Globus pallidus (tissue), 1 donor: Measurements from ENCODE around the gene AGAP1.
A peak's percentile ranks its signal among the peaks of the same experiment; 100 is the strongest.

ENCODE experiments used
- DNase-seq: peaks from one replicate; pipeline ENCODE4 v3.0.0-alpha.2; 2015; ENCODE audit warnings: low spot score

Gene AGAP1

DNA sequence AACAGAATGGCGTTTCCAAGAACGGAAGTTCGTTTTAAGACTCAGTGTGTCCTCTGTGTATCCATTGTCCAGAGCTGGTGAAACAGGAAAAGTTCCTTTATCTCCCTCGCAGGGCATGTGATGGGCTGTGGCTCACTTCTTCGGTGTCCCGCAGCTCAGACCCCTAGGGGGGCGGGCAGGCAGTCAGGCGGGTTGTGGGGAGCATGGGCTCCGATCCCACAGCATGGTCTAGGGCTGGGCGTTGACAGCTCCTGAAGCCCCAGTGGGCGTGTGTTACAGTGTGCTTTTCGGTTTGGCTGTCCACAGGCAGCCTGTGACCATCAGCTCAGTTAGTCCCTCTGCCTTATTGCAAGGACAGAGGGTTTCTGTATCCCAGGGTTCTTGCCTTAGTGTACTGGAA lies 319.6 kb downstream of the AGAP1 start:
- DNase-seq, result no peak

DNA sequence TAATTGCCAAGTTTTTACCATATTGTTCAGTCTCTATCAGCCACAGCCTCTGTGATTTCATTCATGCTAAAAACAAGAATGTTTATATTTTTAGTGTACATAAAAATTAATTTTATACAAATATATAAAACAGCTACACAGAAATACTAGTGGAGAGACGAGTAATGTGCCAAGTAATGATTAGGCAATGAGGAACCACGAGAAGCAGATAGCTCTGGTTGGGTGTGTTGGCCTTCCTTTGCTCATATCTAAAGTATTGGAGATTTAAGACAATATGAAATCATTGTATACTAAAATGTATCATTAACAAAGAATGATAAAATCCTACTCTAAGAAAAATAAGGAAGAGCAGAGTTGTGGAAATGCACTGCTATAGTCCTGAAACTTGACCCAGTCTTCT lies 326.7 kb downstream of the AGAP1 start:
- no peak for DNase-seq

DNA sequence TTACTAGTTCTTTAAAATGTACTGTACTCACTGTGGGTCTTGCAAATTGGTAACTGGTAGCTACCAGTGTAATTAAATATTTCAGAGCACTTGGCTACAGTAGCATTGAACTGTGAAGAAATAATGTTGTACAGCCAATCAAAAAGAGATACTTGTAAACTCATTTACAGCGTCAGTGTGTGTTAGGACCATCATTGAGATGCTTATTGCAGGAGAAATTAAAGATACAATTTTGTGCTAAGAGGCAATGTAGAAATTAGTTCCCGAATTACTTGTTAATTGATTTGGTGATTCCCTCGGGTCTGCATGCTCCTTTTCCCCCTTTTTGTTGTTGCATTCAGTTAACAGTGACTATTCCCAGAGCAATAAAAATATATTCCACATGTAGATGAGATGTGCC lies 330.5 kb downstream of the AGAP1 start:
- DNase-seq, result no peak

DNA sequence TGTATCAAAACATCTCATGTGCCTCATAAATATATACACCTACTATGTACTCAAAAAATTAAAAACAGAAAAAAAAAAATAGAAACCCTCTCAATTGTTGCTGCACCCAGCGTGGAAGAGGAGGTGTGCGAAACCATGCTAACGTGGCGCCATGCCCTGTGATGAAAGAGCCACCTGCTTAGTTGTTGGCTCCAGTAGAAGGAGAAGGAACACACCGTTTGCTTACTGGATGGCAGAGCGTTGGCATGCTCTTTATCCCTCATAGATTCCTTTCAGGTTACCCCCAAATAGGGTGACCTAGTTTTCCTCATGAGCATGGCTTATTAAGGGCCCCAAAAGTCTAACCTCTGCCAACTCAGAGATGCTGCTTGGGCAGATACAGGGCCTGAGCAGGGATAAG lies 332.1 kb downstream of the AGAP1 start:
- DNase-seq, result no peak

DNA sequence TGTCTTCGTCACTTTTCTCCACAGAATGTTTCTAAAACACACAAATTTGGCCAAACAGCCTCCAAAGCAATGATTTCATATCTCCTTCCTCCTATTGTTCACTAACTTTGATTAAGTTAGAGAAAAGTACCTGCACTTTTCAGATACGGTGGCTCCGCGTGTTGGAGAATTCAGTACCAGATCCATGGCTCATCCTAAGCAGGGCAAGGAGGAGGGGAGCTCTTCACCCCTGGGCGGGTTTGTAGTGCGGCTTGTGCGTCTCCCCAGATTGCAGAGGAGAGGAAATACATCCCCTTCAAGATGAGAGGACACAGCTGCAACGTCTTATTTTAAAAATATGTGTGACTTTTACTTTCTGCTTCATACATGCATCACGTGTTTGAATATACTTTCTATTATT lies 333.0 kb downstream of the AGAP1 start:
- DNase-seq, result no peak

DNA sequence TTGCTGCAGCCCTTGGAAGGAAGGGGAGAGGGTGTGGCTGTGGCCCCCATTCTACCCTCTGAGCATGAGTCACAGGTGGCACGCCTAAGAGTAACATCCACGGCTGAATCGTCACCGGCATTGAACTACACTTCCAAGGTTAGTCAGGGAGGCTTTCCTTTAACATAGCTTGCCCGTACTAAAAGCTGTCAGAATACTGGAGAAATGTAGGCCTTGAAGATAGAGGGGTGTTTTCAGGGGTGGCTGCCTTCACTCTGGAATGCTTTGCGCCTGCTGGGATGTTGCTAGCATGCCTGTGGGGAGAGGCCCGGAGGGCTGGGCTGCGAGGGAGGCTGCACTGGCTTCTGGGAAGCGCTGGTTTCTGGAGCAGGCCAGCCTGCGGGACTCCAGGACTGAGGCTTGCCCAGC lies 333.7 kb downstream of the AGAP1 start:
- DNase-seq, result no peak

DNA sequence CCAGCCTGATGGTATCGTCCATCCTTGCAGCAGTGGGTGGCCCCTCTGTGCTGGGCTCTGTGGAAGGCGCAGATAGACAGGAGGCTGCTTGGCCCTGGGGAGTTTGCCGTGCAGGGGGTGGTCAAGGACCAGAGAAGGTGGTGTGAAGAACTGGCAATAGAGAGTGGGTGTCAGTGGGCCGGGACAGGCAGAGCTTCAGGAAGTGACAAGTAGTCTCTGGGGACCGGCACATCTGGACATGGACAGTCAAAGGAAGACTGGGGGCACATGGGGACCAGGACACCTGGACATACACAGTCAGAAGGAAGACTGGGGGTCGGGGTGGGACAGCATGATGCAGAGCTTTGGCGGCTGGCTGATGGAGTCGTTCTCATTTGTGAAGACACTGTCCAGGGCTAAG lies 335.9 kb downstream of the AGAP1 start:
- no peak for DNase-seq

DNA sequence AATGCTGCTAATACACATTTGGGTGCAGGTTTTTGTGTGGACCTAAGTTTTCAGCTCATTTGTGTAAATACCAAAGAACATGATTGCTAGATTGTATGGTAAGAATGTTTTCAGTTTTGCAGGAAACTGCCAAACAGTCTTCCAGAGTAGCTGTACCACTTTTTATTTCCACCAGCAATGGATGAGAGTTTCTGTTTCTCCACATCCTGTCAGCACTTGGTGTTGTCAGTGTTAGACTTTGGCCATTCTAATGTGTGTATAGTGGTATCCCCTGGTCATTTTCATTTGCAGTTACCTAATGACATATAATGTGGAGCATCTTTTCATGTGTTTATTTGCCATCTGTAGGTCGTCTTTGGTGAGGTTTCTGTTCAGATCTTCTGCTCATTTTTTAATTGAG lies 337.9 kb downstream of the AGAP1 start:
- no peak for DNase-seq

DNA sequence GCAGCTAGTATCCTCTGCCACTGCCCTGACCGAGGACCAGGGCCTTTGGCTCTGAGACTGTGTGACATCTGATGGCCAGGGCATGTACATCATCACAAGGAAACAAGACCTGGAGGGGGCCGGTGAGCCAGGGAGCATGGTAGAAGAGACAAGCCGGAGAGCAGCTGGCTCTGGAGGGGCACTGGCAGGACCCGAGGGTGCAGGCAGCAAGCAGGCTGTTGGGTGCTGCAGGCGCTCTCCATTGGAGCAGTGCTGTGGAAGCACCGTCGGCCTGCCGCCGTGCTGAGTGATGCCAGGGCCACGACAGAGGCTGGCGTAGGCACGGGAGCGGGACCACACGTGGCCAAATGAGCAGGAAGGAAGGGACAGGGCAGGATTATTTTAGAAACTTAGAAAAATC lies 339.1 kb downstream of the AGAP1 start:
- no peak for DNase-seq

DNA sequence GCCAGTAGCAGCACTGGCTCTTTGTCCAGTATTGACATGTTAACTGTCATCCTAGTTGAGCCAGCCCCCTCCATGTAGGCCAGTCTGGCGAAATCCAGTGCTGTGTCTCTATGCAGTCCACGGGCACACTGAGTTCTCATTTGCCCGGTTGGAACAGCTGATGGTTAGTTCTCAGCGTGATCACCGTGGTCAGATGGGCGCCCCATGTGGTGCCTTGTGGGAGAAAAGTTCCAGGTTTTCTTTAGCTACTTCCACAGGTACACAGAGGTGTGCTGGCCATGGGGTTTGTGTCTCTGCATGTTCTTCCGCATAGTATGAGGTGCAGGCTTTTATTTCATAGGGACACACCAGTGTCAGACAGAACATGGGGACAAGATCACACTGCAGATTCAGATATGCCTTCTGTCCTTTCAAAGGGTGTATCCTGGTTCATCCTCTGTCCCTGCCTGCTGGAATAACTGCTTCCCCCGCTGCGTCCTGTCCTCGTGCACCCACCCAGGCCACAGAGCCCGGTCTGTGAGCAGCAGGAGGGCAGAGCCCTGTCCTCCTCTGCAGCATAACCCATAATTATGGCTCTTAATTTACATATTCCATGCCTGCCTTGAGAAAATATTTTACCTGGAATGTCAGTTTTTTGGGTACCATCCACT lies 340.3 kb downstream of the AGAP1 start:
- DNase-seq, result no peak

DNA sequence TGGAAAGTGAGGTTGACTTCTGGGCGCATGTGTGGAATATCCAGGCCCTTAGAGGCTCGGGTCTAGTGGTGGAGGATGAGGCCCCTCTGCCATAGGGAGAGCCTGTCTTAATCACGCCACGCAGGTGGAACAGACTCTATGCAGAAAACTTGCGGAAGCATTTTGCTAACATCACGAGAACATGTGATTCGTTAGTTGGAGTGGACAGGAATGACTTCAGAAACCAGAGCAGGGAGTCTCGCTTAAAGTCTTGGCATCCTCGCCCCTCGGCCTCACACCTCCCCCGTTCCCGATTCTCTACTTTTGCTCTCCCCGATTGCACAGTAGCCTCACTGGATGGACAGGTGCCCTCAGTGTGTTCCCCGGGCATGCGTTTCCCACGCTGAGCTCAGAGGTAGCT lies 340.9 kb downstream of the AGAP1 start:
- no peak for DNase-seq

DNA sequence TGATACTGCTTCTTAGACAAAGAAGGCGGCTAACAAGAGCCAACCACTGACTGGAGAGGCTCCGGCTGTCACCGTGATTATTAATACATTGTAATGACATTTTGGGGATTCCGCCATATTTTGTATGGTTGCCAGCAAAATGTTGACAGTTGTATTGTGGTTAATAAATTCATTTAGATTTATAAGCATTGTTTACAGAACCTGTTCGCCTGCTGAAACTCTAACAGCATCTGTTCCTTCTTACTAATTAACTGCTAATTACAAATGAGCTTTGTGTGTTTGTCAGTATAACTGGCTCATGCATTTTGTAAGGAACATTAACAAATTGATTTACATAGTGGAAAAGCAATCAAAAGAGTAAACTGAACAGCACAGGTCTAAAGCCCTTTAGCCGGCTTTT lies 342.0 kb downstream of the AGAP1 start:
- no peak for DNase-seq

DNA sequence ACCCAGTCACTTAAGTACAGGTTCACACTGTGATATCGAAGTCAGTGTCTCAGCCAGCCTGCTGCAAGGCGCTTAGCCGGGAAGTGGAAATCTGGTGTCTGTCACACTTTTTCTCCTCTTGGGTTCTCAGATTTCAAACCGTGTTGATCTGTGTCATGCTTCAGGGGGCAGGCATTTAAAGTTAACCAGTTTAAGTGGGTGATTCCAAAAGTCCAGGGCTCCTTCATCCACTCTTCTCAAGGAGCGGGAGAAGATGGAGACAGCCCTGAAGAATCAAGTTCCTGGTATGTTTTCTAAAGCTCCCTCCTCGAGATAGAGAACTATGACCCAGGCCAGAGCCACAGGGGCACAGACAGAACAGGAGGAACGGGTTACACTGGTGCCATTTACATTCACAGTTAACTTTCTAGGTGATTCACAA lies 342.7 kb downstream of the AGAP1 start:
- DNase-seq, result no peak

DNA sequence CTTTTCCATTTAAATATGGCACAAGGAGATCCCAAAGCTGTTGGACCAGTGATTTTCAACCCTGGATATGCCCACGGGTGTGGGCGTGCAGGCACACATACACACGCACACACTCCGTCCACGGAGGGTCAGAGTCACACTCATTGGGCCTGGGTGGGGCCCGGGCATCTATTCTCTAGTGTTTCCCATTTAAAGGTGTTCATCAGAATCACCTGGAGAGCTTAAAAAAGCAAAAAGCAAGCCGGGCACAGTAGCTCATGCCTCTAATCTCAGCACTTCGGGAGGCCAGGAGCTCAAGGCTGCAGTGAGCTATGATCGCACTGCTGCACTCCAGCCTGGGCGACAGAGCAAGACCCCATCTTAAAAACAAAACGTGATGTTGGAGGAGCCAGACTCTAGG lies 345.4 kb downstream of the AGAP1 start:
- no peak for DNase-seq

DNA sequence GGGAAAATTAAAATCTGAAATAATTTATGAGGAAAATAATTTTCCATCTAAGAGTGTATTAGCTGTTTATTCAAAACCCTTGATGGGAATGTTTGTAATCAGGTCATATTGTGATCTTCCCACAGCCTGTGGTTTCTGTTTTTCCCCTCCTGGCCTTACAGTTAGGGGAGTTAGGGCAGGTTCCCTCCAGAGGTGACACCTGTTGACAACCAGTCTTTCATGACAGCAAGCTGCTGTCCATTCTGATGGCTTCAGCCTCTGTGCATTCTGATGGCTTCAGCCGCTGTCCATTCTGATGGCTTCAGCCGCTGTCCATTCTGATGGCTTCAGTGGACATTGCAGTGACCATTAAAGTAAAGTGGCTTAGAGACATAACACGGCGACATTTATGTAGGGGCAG lies 346.1 kb downstream of the AGAP1 start:
- no peak for DNase-seq

DNA sequence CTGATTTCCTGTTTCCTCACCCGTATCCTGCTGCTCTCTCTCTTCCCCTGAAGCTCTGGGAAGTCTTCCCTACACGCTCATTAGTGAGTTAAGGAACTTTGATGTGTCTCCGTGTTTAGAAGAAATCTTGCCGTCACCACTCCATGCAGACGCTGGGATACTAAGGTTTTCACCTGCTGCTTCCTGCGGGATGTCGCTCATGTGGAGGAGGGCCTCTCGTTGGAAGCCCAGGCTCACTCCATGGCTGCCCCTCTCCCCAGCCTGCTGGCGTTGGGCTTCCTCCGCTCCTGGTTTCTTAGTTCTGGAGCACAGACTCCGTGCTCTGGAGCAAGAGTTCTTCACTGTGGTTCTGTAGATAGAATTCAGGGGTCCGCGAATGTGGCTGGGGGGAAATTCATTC lies 348.0 kb downstream of the AGAP1 start:
- DNase-seq, result no peak

DNA sequence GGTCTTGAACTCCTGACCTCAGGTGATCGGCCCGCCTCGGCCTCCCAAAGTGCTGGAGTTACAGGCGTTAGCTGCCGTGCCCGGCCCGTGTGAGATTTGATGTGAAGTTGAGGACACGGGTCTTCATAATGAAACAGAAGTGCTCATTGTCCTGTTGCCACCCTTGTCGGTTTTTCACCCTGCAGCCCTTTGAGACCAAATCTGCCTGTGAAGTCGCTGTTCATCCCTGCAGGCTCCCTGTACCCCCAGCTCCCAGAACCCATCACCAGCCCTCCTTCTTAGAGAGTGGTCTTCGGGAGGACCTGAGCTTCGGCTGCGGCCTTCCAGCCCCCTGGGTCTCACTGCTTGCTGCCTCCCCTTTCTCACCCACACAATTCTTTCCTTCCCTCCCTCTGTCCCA lies 349.1 kb downstream of the AGAP1 start:
- no peak for DNase-seq

DNA sequence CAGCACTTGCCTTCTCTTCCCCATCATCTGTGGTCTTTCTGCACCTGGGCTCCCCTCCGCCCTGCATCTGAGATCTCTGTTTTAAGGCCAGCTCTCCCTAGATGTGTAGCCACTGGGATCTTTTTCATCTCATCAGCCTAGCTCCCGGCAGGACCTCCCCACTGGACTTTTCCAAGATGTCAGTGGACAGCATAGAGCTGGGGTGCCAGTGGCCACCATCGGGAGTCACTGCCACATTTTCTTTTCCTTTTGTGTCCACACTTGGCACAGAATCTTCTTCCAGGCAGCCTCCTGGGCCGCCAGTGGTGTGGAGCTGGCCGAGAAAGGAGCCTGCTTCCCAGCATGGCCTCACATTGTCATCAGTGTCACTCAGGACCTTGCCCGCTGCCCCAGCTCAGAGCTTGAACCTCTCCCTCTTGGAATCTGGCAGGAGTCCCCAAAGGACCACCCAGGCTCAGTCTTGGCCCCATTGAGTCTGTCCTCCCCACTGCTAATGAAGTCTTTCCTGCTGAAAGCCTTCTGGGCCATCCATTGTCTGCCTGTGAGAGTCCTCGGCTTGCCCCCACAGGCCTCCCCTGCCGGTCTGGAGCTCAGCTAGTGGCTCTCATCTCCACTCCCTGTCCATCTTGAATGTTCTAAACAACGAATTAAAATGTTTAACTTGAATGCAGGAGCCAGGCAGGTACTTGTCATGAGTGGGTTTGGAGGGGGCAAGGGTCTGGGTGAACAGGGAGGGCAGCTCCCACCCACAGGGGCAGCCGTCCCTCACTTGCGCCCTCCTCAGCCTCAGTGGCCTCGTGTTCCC lies 349.9 kb downstream of the AGAP1 start:
- peak; percentile 21 for DNase-seq

DNA sequence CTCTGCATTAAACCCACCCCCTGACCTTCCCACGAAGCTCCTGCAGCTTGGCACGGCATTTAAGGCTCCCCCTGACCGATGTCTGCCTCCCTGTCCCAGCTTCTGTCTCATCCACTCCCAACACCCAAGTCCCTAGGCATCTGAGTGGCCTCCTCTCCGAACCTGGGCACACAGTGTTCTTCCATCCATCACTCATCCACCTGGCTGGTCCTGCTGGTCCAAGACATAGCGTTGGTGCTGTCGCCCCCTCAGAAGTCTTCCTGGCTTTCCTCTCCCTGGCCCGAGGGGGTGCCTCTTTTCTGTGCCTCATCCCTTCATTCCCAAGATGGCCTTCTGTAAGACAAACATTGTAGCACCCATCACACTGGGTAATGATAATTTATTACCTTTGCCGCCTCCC lies 350.7 kb downstream of the AGAP1 start:
- DNase-seq, result no peak

DNA sequence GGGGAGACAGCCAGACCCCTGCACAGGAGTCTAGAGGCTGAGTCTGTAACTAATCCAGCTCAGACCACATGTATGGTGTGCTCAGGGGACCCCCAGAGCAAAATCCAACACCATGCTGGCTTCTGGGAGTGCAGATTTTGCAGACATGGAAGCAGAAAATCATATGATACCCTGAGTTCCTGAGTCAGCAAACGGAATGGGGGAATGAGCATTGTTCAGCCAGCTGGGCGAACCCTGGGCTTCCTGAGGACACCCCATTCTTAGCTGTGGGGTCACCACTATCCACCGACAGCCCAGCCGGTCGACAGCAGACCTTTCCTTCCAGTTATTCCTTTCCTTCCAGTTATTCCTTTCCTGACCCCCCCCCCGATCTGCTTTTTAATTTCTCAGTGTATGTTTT lies 351.4 kb downstream of the AGAP1 start:
- no peak for DNase-seq

DNA sequence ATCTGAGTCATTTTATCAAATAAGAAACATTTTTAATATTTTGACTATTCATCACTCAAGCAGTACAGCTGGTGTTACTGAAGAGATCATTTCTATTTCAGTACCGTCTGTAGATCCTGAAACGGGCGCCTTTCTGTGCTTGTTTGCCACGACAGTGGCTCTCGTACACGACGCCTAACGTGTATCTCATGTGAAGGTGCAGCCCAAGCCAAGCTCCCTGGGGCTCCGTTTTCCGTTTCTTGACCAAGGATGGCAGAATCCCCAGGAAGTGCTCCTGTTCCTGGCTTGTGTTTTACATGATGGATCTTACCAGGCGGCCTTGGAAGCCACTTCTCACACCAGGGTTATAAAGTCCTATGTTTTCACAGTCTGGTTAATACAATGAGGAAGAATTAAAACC lies 353.7 kb downstream of the AGAP1 start:
- DNase-seq, result no peak

DNA sequence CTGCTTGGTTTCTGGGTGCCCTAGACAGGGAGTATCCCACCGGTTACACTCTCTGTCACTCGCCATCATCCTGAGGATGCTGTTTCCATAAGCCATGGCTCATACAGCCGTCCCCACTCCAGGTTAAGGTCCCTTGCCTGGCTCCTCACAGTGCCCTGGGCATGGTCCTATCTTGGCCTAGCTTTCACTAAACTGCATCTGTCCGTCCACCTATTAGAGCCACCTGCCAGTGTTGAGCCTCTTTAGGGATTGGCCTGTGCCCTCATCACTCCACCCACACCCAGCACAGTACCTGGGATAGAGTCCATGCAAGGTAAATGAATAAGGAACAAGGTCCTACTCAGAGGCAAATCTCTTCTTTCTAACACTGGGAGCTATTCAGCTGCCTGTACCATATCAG lies 354.2 kb downstream of the AGAP1 start:
- no peak for DNase-seq

DNA sequence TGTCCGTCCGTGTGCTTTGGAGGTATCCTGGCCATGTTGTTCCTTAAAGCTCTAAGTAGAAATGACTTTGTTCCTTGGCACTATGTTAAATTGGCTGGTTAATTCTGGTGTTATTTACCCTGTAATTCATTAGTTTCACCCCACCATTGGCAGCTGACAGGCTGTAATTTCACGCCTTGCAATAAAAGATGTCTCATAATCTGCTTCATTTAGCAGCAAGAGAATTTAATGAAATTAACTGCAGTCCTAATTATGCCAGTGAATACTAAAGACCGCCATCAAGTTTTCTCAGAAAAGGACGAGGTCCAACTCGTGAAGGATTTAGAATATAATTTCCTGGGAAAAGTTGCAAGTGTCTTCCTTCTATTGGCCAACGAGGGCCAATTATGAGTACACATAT lies 355.1 kb downstream of the AGAP1 start:
- DNase-seq, result no peak

DNA sequence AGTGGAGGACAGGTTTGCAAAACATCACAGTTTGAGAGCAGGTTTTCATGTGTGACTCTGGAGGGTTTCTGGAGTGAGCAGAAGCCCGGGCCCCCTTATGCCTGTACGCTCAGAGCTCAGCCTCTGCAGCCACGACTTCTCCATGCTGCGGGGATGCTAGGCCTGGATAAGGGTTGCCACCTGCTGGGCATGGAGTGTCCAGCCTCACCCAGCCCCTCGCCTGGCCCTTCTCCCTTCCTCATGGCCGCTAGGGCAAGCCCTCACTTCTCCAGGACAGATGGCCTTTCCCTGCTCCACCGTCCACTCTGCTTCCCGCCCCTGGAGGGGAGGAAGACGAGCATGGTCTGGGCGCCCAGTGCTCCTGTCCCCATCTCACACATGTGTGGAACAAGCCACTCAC lies 355.6 kb downstream of the AGAP1 start:
- DNase-seq, result no peak
